CD8-positive, alpha-beta memory T cell (primary cell): ENCODE data around the gene CLN6. TPM values are rescaled to one million over a fixed set of nuclear protein-coding genes. Genes with fewer than 3 reads are reported as not detected.

Experiments used
- CTCF ChIA-PET: fragments of 350-600 bp; sonication (Branson Sonifier 250); formaldehyde crosslinking; loops from one replicate; lab custom pipeline; 2021; ENCODE audit warnings: antibody characterized with exemption; lab: Charles Lee
- POLR2A ChIA-PET: fragments of 350-600 bp; sonication (Branson Sonifier 250); formaldehyde crosslinking; loops from one replicate; lab custom pipeline; 2021; ENCODE audit warnings: antibody characterized with exemption; lab: Charles Lee
- DNase-seq, 5 donors: peaks; one replicate each; pipeline versions ENCODE4 v3.0.0 to v3.0.0-alpha.2; 2020 to 2022; ENCODE audit warnings: mixed read lengths in 1 of 5
- H3K27ac ChIP-seq: one replicate; pipeline ENCODE4 v1.7.0; 2013; ENCODE audit warnings: low read depth, mild to moderate bottlenecking, low read length, moderate library complexity
- H3K27me3 ChIP-seq: 2 replicates; pipeline ENCODE4 v1.7.0; 2013; ENCODE audit warnings: low read length, mild to moderate bottlenecking; ENCODE audit not compliant: insufficient read depth, poor library complexity, severe bottlenecking
- H3K36me3 ChIP-seq: 2 replicates; pipeline ENCODE4 v1.7.0; 2013; ENCODE audit warnings: mild to moderate bottlenecking, low read length, moderate library complexity; ENCODE audit not compliant: insufficient read depth
- H3K4me1 ChIP-seq: 2 replicates; pipeline ENCODE4 v1.7.0; 2013; ENCODE audit warnings: mild to moderate bottlenecking, low read length, moderate library complexity; ENCODE audit not compliant: insufficient read depth
- H3K4me3 ChIP-seq: 2 replicates; pipeline ENCODE4 v1.7.0; 2013; ENCODE audit warnings: mild to moderate bottlenecking, low read length
- H3K9me3 ChIP-seq: 2 replicates; pipeline ENCODE4 v1.7.0; 2013; ENCODE audit warnings: mild to moderate bottlenecking, low read length
- H3K27ac Mint-ChIP-seq, 8 donors: one replicate each; pipeline ENCODE4 v1.8.0; 2020 to 2021; ENCODE audit warnings: mixed read lengths in 8 of 8, mild to moderate bottlenecking in 6 of 8, inconsistent platforms in 3 of 8, moderate library complexity in 3 of 8
- H3K27me3 Mint-ChIP-seq, 2 donors: one replicate each; pipeline ENCODE4 v1.8.0; 2020 to 2021; ENCODE audit warnings: mixed read lengths in 2 of 2, mild to moderate bottlenecking in 1 of 2, moderate library complexity in 1 of 2
- H3K36me3 Mint-ChIP-seq, 3 donors: one replicate each; pipeline ENCODE4 v1.8.0; 2020 to 2021; ENCODE audit warnings: mixed read lengths in 3 of 3, inconsistent platforms in 1 of 3, mild to moderate bottlenecking in 1 of 3
- H3K4me1 Mint-ChIP-seq, 3 donors: one replicate each; pipeline ENCODE4 v1.8.0; 2020 to 2021; ENCODE audit warnings: mixed read lengths in 3 of 3, inconsistent platforms in 1 of 3, mild to moderate bottlenecking in 1 of 3
- H3K4me3 Mint-ChIP-seq, 7 donors: one replicate each; pipeline ENCODE4 v1.8.0; 2020 to 2021; ENCODE audit warnings: mixed read lengths in 7 of 7, mild to moderate bottlenecking in 6 of 7, moderate library complexity in 4 of 7, inconsistent platforms in 2 of 7
- H3K9me3 Mint-ChIP-seq, 5 donors: one replicate each; pipeline ENCODE4 v1.8.0; 2020 to 2022; ENCODE audit warnings: mixed read lengths in 5 of 5, mild to moderate bottlenecking in 3 of 5, moderate library complexity in 2 of 5, inconsistent platforms in 1 of 5
- polyA plus RNA-seq: library from polyadenylated mRNA; unstranded; fragments of 300-500 nt; fragmentation: Illumina TruSeq; gene quantifications from one replicate; pipeline ENCODE4 v1.2.3, GENCODE V29; 2021
- total RNA-seq, 2 experiments: library from RNA; stranded (reverse); gene quantifications; one replicate each; pipeline ENCODE4 v1.2.3, GENCODE V29; 2021

The CLN6 gene
- total RNA-seq: 10 to 100 TPM; 69.1 to 73.8 TPM
- polyA plus RNA-seq: 2.3 TPM

GRCh38 chr15:68229386-68230156, at the start of gene CLN6:
Gene CLN6 (minus strand): TSS chr15:68229728. CDS start chr15:68229584, 144 bp downstream.
- peak within 1 kb of the TSS; percentile 72 for H3K27ac ChIP-seq
- ChIA-PET CTCF (interaction anchor here (1.2 to 3.8 kb wide), 4 partner anchors 9 to 48 kb away, joined by 3 to 11 read pairs (median 4); partner anchors contain the start of gene FEM1B), POLR2A (interaction anchor here (1.1 kb wide), 1 partner anchor 48 kb away, joined by 11 read pairs; the partner anchor contains the start of gene FEM1B)
- no peaks in the 10 kb centered on the region for H3K36me3 ChIP-seq
- no peaks in the 10 kb centered on the region for H3K27me3 ChIP-seq
- Mint-ChIP-seq H3K36me3 (peaks cover 0 to 3% (median 0%) of the 10 kb centered on the region in 3 donors), H3K27ac (peak within 1 kb of the TSS; percentile 74 to 95 (median 94)), H3K9me3 (no peaks in the 10 kb centered on the region), H3K4me1 (peaks cover 28 to 38% (median 37%) of the 10 kb centered on the region in 3 donors), H3K4me3 (peak within 1 kb of the TSS; percentile 91 to 96 (median 93)), H3K27me3 (peaks cover 7 to 10% of the 10 kb centered on the region in 2 donors)
- peaks cover 17% of the 10 kb centered on the region for H3K4me1 ChIP-seq
- peak; percentile 75 to 87 (median 82) for DNase-seq
- H3K4me3 ChIP-seq: peak within 1 kb of the TSS; percentile 90
- no peaks in the 10 kb centered on the region for H3K9me3 ChIP-seq

GRCh38 chr15:68278595-68279405, 49.3 kb upstream of the CLN6 start:
- Mint-ChIP-seq H3K36me3 (peaks cover 0 to 28% (median 1%) of the 10 kb centered on the region in 3 donors), H3K4me3 (peak overlapping the region; percentile 83 to 96 (median 94)), H3K9me3 (no peaks in the 10 kb centered on the region), H3K27me3 (no peaks in the 10 kb centered on the region), H3K4me1 (peaks cover 59 to 69% (median 66%) of the 10 kb centered on the region in 3 donors), H3K27ac (peak overlapping the region; percentile 95 to 100 (median 97))
- Histone ChIP-seq H3K36me3 (no peaks in the 10 kb centered on the region), H3K27ac (peak overlapping the region; percentile 89), H3K9me3 (no peaks in the 10 kb centered on the region), H3K27me3 (no peaks in the 10 kb centered on the region), H3K4me3 (peak overlapping the region; percentile 85), H3K4me1 (peaks cover 48% of the 10 kb centered on the region)
- DNase-seq: no peak
- ChIA-PET POLR2A (interaction anchor here (0.6 to 1.8 kb wide), 3 partner anchors 25 to 538 kb away, joined by 4 to 8 read pairs (median 4); no protein-coding TSS in a partner anchor), CTCF (interaction anchor here (0.9 to 1.8 kb wide), 2 partner anchors 28 kb away, joined by 3 to 13 read pairs; no protein-coding TSS in a partner anchor)

- Histone ChIP-seq H3K4me1 (peaks cover 46% of the 10 kb centered on the region), H3K27ac (peak overlapping the region; percentile 89), H3K4me3 (peak overlapping the region; percentile 85), H3K9me3 (no peaks in the 10 kb centered on the region), H3K36me3 (no peaks in the 10 kb centered on the region), H3K27me3 (no peaks in the 10 kb centered on the region)
- peaks cover 57 to 66% (median 62%) of the 10 kb centered on the region in 3 donors for H3K4me1 Mint-ChIP-seq
- ChIA-PET CTCF (interaction anchor here (1.1 to 2.2 kb wide), 3 partner anchors 25 to 48 kb away, joined by 4 to 13 read pairs (median 10); no protein-coding TSS in a partner anchor), POLR2A (interaction anchor here (0.6 to 1.8 kb wide), 7 partner anchors 10 to 1213 kb away, joined by 3 to 11 read pairs (median 4); partner anchors contain the start of genes CLN6, MAP2K5 and SMAD3)
- H3K27ac Mint-ChIP-seq: peak overlapping the region; percentile 95 to 100 (median 97)
- peak overlapping the region; percentile 83 to 96 (median 94) for H3K4me3 Mint-ChIP-seq
- H3K36me3 Mint-ChIP-seq: peaks cover 0 to 28% (median 1%) of the 10 kb centered on the region in 3 donors
- no peaks in the 10 kb centered on the region for H3K27me3 Mint-ChIP-seq
- H3K9me3 Mint-ChIP-seq: no peaks in the 10 kb centered on the region
- no peak for DNase-seq
Measured at GRCh38 chr15:68278345-68278594, 48.7 kb upstream of the CLN6 start.

- Histone ChIP-seq H3K36me3 (no peaks in the 10 kb centered on the region), H3K27ac (peak within 1 kb of the TSS; percentile 89), H3K9me3 (no peaks in the 10 kb centered on the region), H3K4me1 (peaks cover 41% of the 10 kb centered on the region), H3K4me3 (peak within 1 kb of the TSS; percentile 85), H3K27me3 (no peaks in the 10 kb centered on the region)
- Mint-ChIP-seq H3K9me3 (no peaks in the 10 kb centered on the region), H3K4me3 (peak within 1 kb of the TSS; percentile 83 to 96 (median 94)), H3K27ac (peak within 1 kb of the TSS; percentile 95 to 100 (median 98)), H3K27me3 (no peaks in the 10 kb centered on the region), H3K36me3 (peaks cover 0 to 28% (median 1%) of the 10 kb centered on the region in 3 donors), H3K4me1 (peaks cover 56 to 62% (median 57%) of the 10 kb centered on the region in 3 donors)
- POLR2A ChIA-PET: interaction anchor here (0.6 to 1.8 kb wide), 11 partner anchors 10 to 1212 kb away, joined by 3 to 11 read pairs (median 4); partner anchors contain the start of genes C15orf61, CLN6, MAP2K5 and SMAD3
- DNase-seq: peak; percentile 80 to 92 (median 91)
- CTCF ChIA-PET: interaction anchor here (0.8 to 2.2 kb wide), 8 partner anchors 13 to 81 kb away, joined by 3 to 13 read pairs (median 4); partner anchors contain the start of gene CLN6
Measured at GRCh38 chr15:68277603-68278344, 48.2 kb upstream of the CLN6 start, which contains the start of gene FEM1B. Gene FEM1B (plus strand): TSS chr15:68277745. CDS start chr15:68278418, 673 bp downstream.

GRCh38 chr15:68277131-68277602, 47.6 kb upstream of the CLN6 start:
- peak overlapping the region; percentile 95 to 100 (median 98) for H3K27ac Mint-ChIP-seq
- Histone ChIP-seq H3K4me1 (peaks cover 36% of the 10 kb centered on the region), H3K36me3 (no peaks in the 10 kb centered on the region), H3K27me3 (no peaks in the 10 kb centered on the region), H3K27ac (peak overlapping the region; percentile 89), H3K9me3 (no peaks in the 10 kb centered on the region), H3K4me3 (peak overlapping the region; percentile 85)
- H3K4me1 Mint-ChIP-seq: peaks cover 49 to 56% (median 51%) of the 10 kb centered on the region in 3 donors
- peak overlapping the region; percentile 83 to 96 (median 94) for H3K4me3 Mint-ChIP-seq
- no peaks in the 10 kb centered on the region for H3K27me3 Mint-ChIP-seq
- ChIA-PET CTCF (interaction anchor here (0.8 to 2.2 kb wide), 8 partner anchors 14 to 81 kb away, joined by 3 to 13 read pairs (median 4); partner anchors contain the start of gene CLN6), POLR2A (interaction anchor here (0.7 to 1.8 kb wide), 9 partner anchors 14 to 756 kb away, joined by 3 to 11 read pairs (median 4); partner anchors contain the start of genes C15orf61, CLN6 and MAP2K5)
- peaks cover 0 to 28% (median 1%) of the 10 kb centered on the region in 3 donors for H3K36me3 Mint-ChIP-seq
- DNase-seq: no peak
- no peaks in the 10 kb centered on the region for H3K9me3 Mint-ChIP-seq

- H3K4me1 Mint-ChIP-seq: peaks cover 44 to 51% (median 46%) of the 10 kb centered on the region in 3 donors
- Histone ChIP-seq H3K4me1 (peaks cover 31% of the 10 kb centered on the region), H3K27ac (peak overlapping the region; percentile 89), H3K27me3 (no peaks in the 10 kb centered on the region), H3K4me3 (peak overlapping the region; percentile 85), H3K9me3 (no peaks in the 10 kb centered on the region), H3K36me3 (no peaks in the 10 kb centered on the region)
- no peak for DNase-seq
- H3K36me3 Mint-ChIP-seq: peaks cover 0 to 26% (median 1%) of the 10 kb centered on the region in 3 donors
- H3K27ac Mint-ChIP-seq: peak overlapping the region; percentile 95 to 100 (median 98)
- ChIA-PET POLR2A (interaction anchor here (1.0 to 1.8 kb wide), 3 partner anchors 24 to 734 kb away, joined by 4 to 8 read pairs (median 7); partner anchors contain the start of gene MAP2K5), CTCF (interaction anchor here (0.6 to 2.2 kb wide), 6 partner anchors 14 to 80 kb away, joined by 3 to 13 read pairs (median 6); no protein-coding TSS in a partner anchor)
- peak overlapping the region; percentile 83 to 96 (median 94) for H3K4me3 Mint-ChIP-seq
- H3K9me3 Mint-ChIP-seq: no peaks in the 10 kb centered on the region
- no peaks in the 10 kb centered on the region for H3K27me3 Mint-ChIP-seq
Measured at GRCh38 chr15:68276668-68277067, 47.1 kb upstream of the CLN6 start.
